Adrenal gland (tissue), 12 donors: ENCODE results near the gene CFAP74. TPM values are rescaled to one million over a fixed set of nuclear protein-coding genes. Genes with fewer than 3 reads are reported as not detected.
"Not testable (repeated sequence)": the region's sequence is repeated elsewhere in the genome, so short reads cannot be mapped to it uniquely, and the experiment has no call there.

Source experiments
- DNase-seq, 7 donors: peaks; one replicate each; pipeline ENCODE4 v3.0.0-alpha.2; 2019 to 2020
- H3K27ac ChIP-seq, 5 donors: fragments of 200-600 bp; sonication (generic) in 4 of 5; 1 replicate in 3 of 5; 2 replicates in 2 of 5; pipeline versions ENCODE4 v1.5.1 to v1.8.0; 2016 to 2020; ENCODE audit warnings: mild to moderate bottlenecking in 1 of 5
- H3K27me3 ChIP-seq: fragments of 200-600 bp; 2 replicates; pipeline ENCODE4 v1.8.0; 2021
- H3K36me3 ChIP-seq, 2 donors: fragments of 200-600 bp; replicated peaks in 1 of 2; 1 replicate in 1 of 2; 2 replicates in 1 of 2; pipeline versions ENCODE4 v1.5.1 to v1.8.0; 2018 to 2022
- H3K4me1 ChIP-seq, 2 donors: fragments of 200-600 bp; replicated peaks in 1 of 2; 1 replicate in 1 of 2; 2 replicates in 1 of 2; pipeline versions ENCODE4 v1.5.1 to v1.8.0; 2018 to 2021
- H3K4me3 ChIP-seq, 4 donors: fragments of 200-600 bp; sonication (generic) in 3 of 4; one replicate each; pipeline ENCODE4 v1.5.1; 2016 to 2018
- H3K9me3 ChIP-seq, 3 donors: fragments of 200-600 bp; sonication (generic) in 1 of 3; replicated peaks in 1 of 3; 1 replicate in 2 of 3; 2 replicates in 1 of 3; pipeline versions ENCODE4 v1.5.1 to v1.8.0; 2016 to 2021
- CTCF ChIP-seq, 6 experiments: fragments of 450-650 bp in 4 of 6; fragments of 200-600 bp in 2 of 6; sonication (generic) in 1 of 6; IDR thresholded peaks; 1 replicate in 5 of 6; 2 replicates in 1 of 6; pipeline versions ENCODE4 v1.5.1 to v1.8.0; 2016 to 2021; ENCODE audit warnings: antibody characterized with exemption in 6 of 6, mild to moderate bottlenecking in 2 of 6, moderate library complexity in 1 of 6
- POLR2A ChIP-seq, 2 donors: fragments of 450-650 bp; IDR thresholded peaks; one replicate each; pipeline ENCODE4 v1.6.1; 2017; ENCODE audit warnings: antibody characterized with exemption in 2 of 2, mild to moderate bottlenecking in 2 of 2, moderate library complexity in 1 of 2
- WGBS, 4 donors: extraction: QIAGEN DNeasy Blood & Tissue Kit in 2 of 4; methylation state at CpG; one replicate each; pipeline versions ENCODE4 v1.1.5 to v1.1.7; 2013 to 2017; 5-methylcytosine and 5-hydroxymethylcytosine counted together
- intact Hi-C, 2 donors: fragments of 100-400 bp; cut with DNase I; formaldehyde crosslinking; loops; one replicate each; pipeline versions ENCODE4 v1.14.1 to v1.15.0; 2022 to 2023
- polyA plus RNA-seq, 3 donors: library from polyadenylated mRNA; stranded (reverse); fragments of 200-250 nt in 2 of 3; fragments of 350-450 nt in 1 of 3; fragmentation: Illumina TruSeq in 1 of 3; extraction: RNeasy Lipid Tissue Mini Kit (QIAGEN cat#74804) in 1 of 3; gene quantifications; one replicate each; pipeline ENCODE4 v1.2.3, GENCODE V29; 2013 to 2014
- total RNA-seq, 9 donors: library from RNA; depleted of rRNA in 4 of 9; stranded (reverse); fragments of >200 nt in 4 of 9; fragments of 120-200 nt in 1 of 9; fragmentation: NEBNext Ultra II Directional in 1 of 9; extraction: Animal tissue kit (Norgen Biotek cat#: 25700) in 1 of 9; gene quantifications; one replicate each; pipeline versions ENCODE4 v1.1.0 to v1.2.4, GENCODE V29; 2013 to 2023
- donor health status: healthy with polysubstance abuse.
- donor health status: Bipolar disorder and iron deficiency.
- donor health status: DM: yes; HTN: yes; CAD: no.
- donor health status: DM: no; HTN: no; CAD: no.
- donor health status: DM: no; HTN: no; CAD: no.
- donor health status: DM: yes; HTN: yes; CAD: no.

The CFAP74 gene
- total and polyA plus RNA-seq, 12 donors, result 0.11 to 7.6 (median 2.8) TPM; not detected in 1

GRCh38 chr1:1981142-1981500 is 22.5 kb downstream of the CFAP74 start:
- intact Hi-C loops, result no loop called here

GRCh38 chr1:1980467-1981141 is 23.0 kb downstream of the CFAP74 start:
- Histone ChIP-seq H3K27me3 (no peaks in the 10 kb centered on the region), H3K9me3 (no peaks in the 10 kb centered on the region), H3K36me3 (no peaks in the 10 kb centered on the region), H3K27ac (no peak overlapping the region), H3K4me3 (no peak overlapping the region), H3K4me1 (no peaks in the 10 kb centered on the region)
- intact Hi-C loops, result no loop called here
- TF ChIP-seq POLR2A (IDR thresholded peaks at IDR 0.05), result no peak
- TF ChIP-seq CTCF (IDR thresholded peaks at IDR 0.05), result no peak
- WGBS, 4 donors, result 92 to 93% (median 93%) methylated on average over 20 to 42 of the region's 42 CpGs
- no peak for DNase-seq

More at GRCh38 chr1:1981142-1981500, 22.5 kb downstream of the CFAP74 start:
- no peak overlapping the region for H3K27ac ChIP-seq
- no peak overlapping the region for H3K4me3 ChIP-seq
- H3K9me3 ChIP-seq, result no peaks in the 10 kb centered on the region
- WGBS, 4 donors, result 89 to 95% (median 92%) methylated on average over 8 to 26 of the region's 26 CpGs
- H3K36me3 ChIP-seq, result no peaks in the 10 kb centered on the region
- no peaks in the 10 kb centered on the region for H3K27me3 ChIP-seq
- TF ChIP-seq POLR2A (IDR thresholded peaks at IDR 0.05) (no peak), CTCF (IDR thresholded peaks at IDR 0.05) (no peak)
- no peaks in the 10 kb centered on the region for H3K4me1 ChIP-seq
- DNase-seq, result no peak

DNA sequence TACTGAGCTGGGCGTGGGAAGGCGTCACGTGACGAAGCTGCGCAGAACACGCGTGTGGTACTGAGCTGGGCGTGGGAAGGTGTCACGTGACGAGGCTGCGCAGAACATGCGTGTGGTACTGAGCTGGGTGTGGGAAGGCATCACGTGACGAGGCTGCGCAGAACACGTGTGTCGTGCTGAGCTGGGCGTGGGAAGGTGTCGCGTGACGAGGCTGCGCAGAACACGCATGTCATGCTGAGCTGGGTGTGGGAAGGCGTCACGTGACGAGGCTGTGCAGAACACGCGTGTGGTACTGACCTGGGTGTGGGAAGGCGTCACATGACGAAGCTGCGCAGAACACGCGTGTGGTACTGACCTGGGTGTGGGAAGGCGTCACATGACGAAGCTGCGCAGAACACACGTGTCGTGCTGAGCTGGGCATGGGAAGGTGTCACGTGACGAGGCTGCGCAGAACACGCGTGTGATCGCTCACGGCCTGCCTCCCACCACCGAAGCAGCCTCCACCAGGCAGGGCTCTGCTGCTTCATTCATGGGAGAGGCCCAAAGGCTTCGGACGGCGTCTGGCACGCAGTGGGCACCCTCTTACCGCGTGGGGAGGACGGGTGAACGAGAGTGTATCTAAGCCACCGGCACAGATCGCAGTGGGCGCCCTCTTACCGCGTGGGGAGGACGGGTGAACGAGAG is 24.0 kb downstream of the CFAP74 start:
- H3K4me3 ChIP-seq, result no peak overlapping the region
- 89 to 94% (median 92%) methylated on average over 45 to 61 of the region's 61 CpGs for WGBS, 4 donors
- DNase-seq, result no peak
- no peak overlapping the region for H3K27ac ChIP-seq
- H3K36me3 ChIP-seq, result no peaks in the 10 kb centered on the region
- H3K4me1 ChIP-seq, result no peaks in the 10 kb centered on the region
- no peaks in the 10 kb centered on the region for H3K9me3 ChIP-seq
- intact Hi-C loops, result no loop called here
- H3K27me3 ChIP-seq, result no peaks in the 10 kb centered on the region
- TF ChIP-seq POLR2A (IDR thresholded peaks at IDR 0.05) (no peak), CTCF (IDR thresholded peaks at IDR 0.05) (no peak)

GRCh38 chr1:1978690-1979481 is 24.7 kb downstream of the CFAP74 start:
- H3K27me3 ChIP-seq, H3K36me3 ChIP-seq, H3K9me3 ChIP-seq, DNase-seq, H3K4me3 ChIP-seq, intact Hi-C loops, H3K4me1 ChIP-seq, H3K27ac ChIP-seq: not testable (repeated sequence)
- 86 to 91% (median 89%) methylated on average over 45 to 51 of the region's 51 CpGs for WGBS, 4 donors
